SU-DHL-6 (cell line): ENCODE measurements around the gene ASPDH.

Experiments used
- H2AFZ ChIP-seq: fragments of 200-600 bp; sonication (generic); 2 replicates; pipeline ENCODE4 v1.6.1; 2014; ENCODE audit warnings: low read depth, mild to moderate bottlenecking, moderate library complexity, mixed read lengths, antibody characterized with exemption, low read length; ENCODE audit not compliant: severe bottlenecking
- H3F3A ChIP-seq: fragments of 200-600 bp; shearing (Covaris generic); 2 replicates; pipeline ENCODE4 v1.6.0; 2016; ENCODE audit warnings: antibody characterized with exemption, mild to moderate bottlenecking; ENCODE audit not compliant: insufficient read depth
- H3K27ac ChIP-seq: fragments of 200-600 bp; sonication (generic); 2 replicates; pipeline ENCODE4 v1.5.1; 2016; ENCODE audit warnings: low read depth, mild to moderate bottlenecking, low read length, moderate library complexity, mixed read lengths
- H3K27me3 ChIP-seq: fragments of 200-600 bp; sonication (generic), shearing (Covaris generic); 2 replicates; pipeline ENCODE4 v1.6.0; 2014; ENCODE audit warnings: mild to moderate bottlenecking, low read length
- H3K36me3 ChIP-seq: fragments of 200-600 bp; sonication (generic); 2 replicates; pipeline ENCODE4 v1.6.1; 2014; ENCODE audit warnings: mild to moderate bottlenecking, low read length, mixed read lengths
- H3K4me2 ChIP-seq: fragments of 300-600, 200-600 bp; shearing (Covaris generic), sonication (generic); 2 replicates; pipeline ENCODE4 v1.6.0; 2014; ENCODE audit warnings: low read length, low read depth, mild to moderate bottlenecking; ENCODE audit not compliant: poor library complexity, severe bottlenecking
- H3K4me3 ChIP-seq: fragments of 200-600 bp; sonication (generic); 2 replicates; pipeline ENCODE4 v1.5.1; 2014; ENCODE audit warnings: antibody characterized with exemption, low read length, mild to moderate bottlenecking, mixed read lengths; ENCODE audit not compliant: insufficient read depth, poor library complexity, severe bottlenecking
- H3K79me2 ChIP-seq: fragments of 200-600 bp; sonication (generic); 2 replicates; pipeline ENCODE4 v1.6.1; 2014; ENCODE audit warnings: mild to moderate bottlenecking, low read length, moderate library complexity; ENCODE audit not compliant: insufficient read depth
- H3K9ac ChIP-seq: fragments of 200-600 bp; sonication (generic); 2 replicates; pipeline ENCODE4 v1.7.0; 2014; ENCODE audit warnings: mild to moderate bottlenecking, low read length
- H3K9me2 ChIP-seq: fragments of 200-600 bp; sonication (generic); replicated peaks from 2 replicates; pipeline ENCODE4 v1.6.1; 2014; ENCODE audit warnings: low read length; ENCODE audit not compliant: insufficient read depth
- H3K9me3 ChIP-seq: fragments of 200-600 bp; sonication (generic); 2 replicates; pipeline ENCODE4 v1.6.1; 2014; ENCODE audit warnings: low read length, mixed read lengths; ENCODE audit not compliant: insufficient read depth
- H4K20me1 ChIP-seq: fragments of 200-600 bp; sonication (generic); 2 replicates; pipeline ENCODE4 v1.6.1; 2014; ENCODE audit warnings: low read depth, mild to moderate bottlenecking, antibody characterized with exemption, low read length, moderate library complexity, mixed read lengths
- CTCF ChIP-seq: fragments of 200-600 bp; sonication (generic); IDR thresholded peaks from one replicate; pipeline ENCODE4 v1.5.1; 2017; ENCODE audit warnings: antibody characterized with exemption, mild to moderate bottlenecking, low read length, moderate library complexity; ENCODE audit not compliant: insufficient read depth, poor library complexity, severe bottlenecking
- EZH2phosphoT487 ChIP-seq: fragments of 200-600 bp; sonication (generic), shearing (Covaris generic); conservative IDR thresholded peaks from 2 replicates; pipeline ENCODE4 v1.6.1; 2018; ENCODE audit warnings: mild to moderate bottlenecking, antibody characterized with exemption, low read length, moderate library complexity, mixed read lengths

ASPDH gene

GRCh38 chr19:50500753-50501151 lies 13.0 kb downstream of the ASPDH start:
- Histone ChIP-seq H3K27ac (no peak overlapping the region), H2AFZ (no peak overlapping the region), H4K20me1 (no peaks in the 10 kb centered on the region), H3K9ac (no peak overlapping the region), H3K4me3 (no peak overlapping the region), H3F3A (no peaks in the 10 kb centered on the region), H3K79me2 (no peaks in the 10 kb centered on the region), H3K36me3 (no peaks in the 10 kb centered on the region), H3K9me3 (no peaks in the 10 kb centered on the region), H3K27me3 (no peaks in the 10 kb centered on the region), H3K4me2 (no peak overlapping the region), H3K9me2 (no peaks in the 10 kb centered on the region)
- no peak for TF ChIP-seq CTCF
- TF ChIP-seq EZH2phosphoT487, result no peak

- Histone ChIP-seq H2AFZ (no peak overlapping the region), H3F3A (no peaks in the 10 kb centered on the region), H3K79me2 (no peaks in the 10 kb centered on the region), H4K20me1 (no peaks in the 10 kb centered on the region), H3K9ac (no peak overlapping the region), H3K9me2 (no peaks in the 10 kb centered on the region), H3K27me3 (no peaks in the 10 kb centered on the region), H3K9me3 (no peaks in the 10 kb centered on the region), H3K27ac (no peak overlapping the region), H3K4me3 (no peak overlapping the region), H3K4me2 (no peak overlapping the region), H3K36me3 (no peaks in the 10 kb centered on the region)
- no peak for TF ChIP-seq EZH2phosphoT487
- no peak for TF ChIP-seq CTCF
Observed at GRCh38 chr19:50500060-50500752, 13.5 kb downstream of the ASPDH start.

GRCh38 chr19:50498219-50499056 lies 15.3 kb downstream of the ASPDH start:
- no peaks in the 10 kb centered on the region for H3K27me3 ChIP-seq
- H3K79me2 ChIP-seq, result no peaks in the 10 kb centered on the region
- no peaks in the 10 kb centered on the region for H4K20me1 ChIP-seq
- H3F3A ChIP-seq, result no peaks in the 10 kb centered on the region
- no peak overlapping the region for H2AFZ ChIP-seq
- no peak overlapping the region for H3K9ac ChIP-seq
- TF ChIP-seq CTCF, result no peak
- TF ChIP-seq EZH2phosphoT487, result no peak
- no peaks in the 10 kb centered on the region for H3K9me3 ChIP-seq
- no peak overlapping the region for H3K4me3 ChIP-seq
- H3K4me2 ChIP-seq, result no peak overlapping the region
- H3K27ac ChIP-seq, result no peak overlapping the region
- no peaks in the 10 kb centered on the region for H3K9me2 ChIP-seq
- no peaks in the 10 kb centered on the region for H3K36me3 ChIP-seq
